ENCODE results near the gene SF3B3.
"Not testable (repeated sequence)": the region's sequence is repeated elsewhere in the genome, so short reads cannot be mapped to it uniquely, and the experiment has no call there.

SF3B3 gene

GRCh38 chr16:70526403-70526802 is 2.8 kb downstream of the SF3B3 start:
- in situ Hi-C loops (cut with HindIII; ENCODE audit: low sequenced_read_pairs): no loop called here
- H3K4me3 ChIP-seq (ENCODE audit: low read depth, low read length): no peak overlapping the region
- DNase-seq (ENCODE audit: low read depth, low spot score): no peak
- no peak for TF ChIP-seq CTCF (IDR thresholded peaks at IDR 0.05; ENCODE audit: low read depth, low read length)

GRCh38 chr16:70527315-70527996 is 3.8 kb downstream of the SF3B3 start:
- no peak for DNase-seq (ENCODE audit: low read depth, low spot score)
- TF ChIP-seq CTCF (IDR thresholded peaks at IDR 0.05; ENCODE audit: low read depth, low read length): no peak
- H3K4me3 ChIP-seq (ENCODE audit: low read depth, low read length): no peak overlapping the region
- in situ Hi-C loops (cut with HindIII; ENCODE audit: low sequenced_read_pairs): no loop called here

GRCh38 chr16:70529051-70529777 is 5.6 kb downstream of the SF3B3 start:
- peak; percentile 49 for TF ChIP-seq CTCF (IDR thresholded peaks at IDR 0.05; ENCODE audit: low read depth, low read length)
- in situ Hi-C loops (cut with HindIII; ENCODE audit: low sequenced_read_pairs): no loop called here
- no peak overlapping the region for H3K4me3 ChIP-seq (ENCODE audit: low read depth, low read length)
- peak; percentile 70 for DNase-seq (ENCODE audit: low read depth, low spot score)

GRCh38 chr16:70529954-70530353 is 6.3 kb downstream of the SF3B3 start:
- in situ Hi-C loops (cut with HindIII; ENCODE audit: low sequenced_read_pairs): not testable (repeated sequence)

GRCh38 chr16:70534971-70535370 is 11.4 kb downstream of the SF3B3 start:
- no peak for DNase-seq (ENCODE audit: low read depth, low spot score)
- in situ Hi-C loops (cut with HindIII; ENCODE audit: low sequenced_read_pairs): no loop called here
- no peak overlapping the region for H3K4me3 ChIP-seq (ENCODE audit: low read depth, low read length)
- no peak for TF ChIP-seq CTCF (IDR thresholded peaks at IDR 0.05; ENCODE audit: low read depth, low read length)

More at GRCh38 chr16:70529954-70530353, 6.3 kb downstream of the SF3B3 start:
- H3K4me3 ChIP-seq (ENCODE audit: low read depth, low read length); DNase-seq (ENCODE audit: low read depth, low spot score): not testable (repeated sequence)

GRCh38 chr16:70540994-70541393 is 17.4 kb downstream of the SF3B3 start:
- H3K4me3 ChIP-seq (ENCODE audit: low read depth, low read length): no peak overlapping the region
- no peak for DNase-seq (ENCODE audit: low read depth, low spot score)
- no peak for TF ChIP-seq CTCF (IDR thresholded peaks at IDR 0.05; ENCODE audit: low read depth, low read length)
- in situ Hi-C loops (cut with HindIII; ENCODE audit: low sequenced_read_pairs): no loop called here

GRCh38 chr16:70544548-70544947 is 20.9 kb downstream of the SF3B3 start:
- in situ Hi-C loops (cut with HindIII; ENCODE audit: low sequenced_read_pairs): no loop called here
- no peak overlapping the region for H3K4me3 ChIP-seq (ENCODE audit: low read depth, low read length)
- no peak for DNase-seq (ENCODE audit: low read depth, low spot score)
- TF ChIP-seq CTCF (IDR thresholded peaks at IDR 0.05; ENCODE audit: low read depth, low read length): no peak

Data from astrocyte of the spinal cord (primary cell).